Fibroblast of lung (primary cell): Measurements from ENCODE around the gene C5orf15. TPM values are rescaled to one million over a fixed set of nuclear protein-coding genes. Genes with fewer than 3 reads are reported as not detected.

ENCODE experiments used
- DNase-seq, 2 donors: peaks; one replicate each; pipeline versions ENCODE4 v3.0.0 to v3.0.0-alpha.2; 2010; ENCODE audit warnings: low read depth in 2 of 2
- H2AFZ ChIP-seq: 2 replicates; pipeline ENCODE4 v1.5.1; 2012; ENCODE audit warnings: low read length, control low read depth, inconsistent platforms
- H3K27ac ChIP-seq: 2 replicates; pipeline ENCODE4 v1.5.1; 2011; ENCODE audit warnings: low read length, control low read depth; ENCODE audit not compliant: insufficient read depth
- H3K27me3 ChIP-seq: 2 replicates; pipeline ENCODE4 v1.5.1; 2011; ENCODE audit warnings: mild to moderate bottlenecking, low read length; ENCODE audit not compliant: control insufficient read depth, insufficient read depth
- H3K36me3 ChIP-seq: 2 replicates; pipeline ENCODE4 v1.5.1; 2011; ENCODE audit warnings: low read length; ENCODE audit not compliant: control insufficient read depth, insufficient read depth
- H3K4me1 ChIP-seq: 2 replicates; pipeline ENCODE4 v1.5.1; 2011; ENCODE audit warnings: low read length; ENCODE audit not compliant: control insufficient read depth, insufficient read depth; ENCODE audit errors: extremely low read depth
- H3K4me2 ChIP-seq: 2 replicates; pipeline ENCODE4 v1.5.1; 2011; ENCODE audit warnings: low read length, control low read depth; ENCODE audit not compliant: insufficient read depth; ENCODE audit errors: extremely low read depth
- H3K4me3 ChIP-seq, 4 experiments: fragments of 200-600 bp in 1 of 4; sonication (generic) in 1 of 4; replicated peaks in 1 of 4; 2 replicates each; pipeline ENCODE4 v1.5.1; 2011 to 2016; ENCODE audit warnings: low read length in 4 of 4, low read depth in 3 of 4, mild to moderate bottlenecking in 3 of 4, control low read depth in 2 of 4, inconsistent platforms in 1 of 4, mixed read lengths in 1 of 4; ENCODE audit not compliant: insufficient read depth in 1 of 4; ENCODE audit errors: control extremely low read depth in 1 of 4
- H3K79me2 ChIP-seq: 2 replicates; pipeline ENCODE4 v1.5.1; 2012; ENCODE audit warnings: mild to moderate bottlenecking, low read length, inconsistent platforms; ENCODE audit not compliant: control insufficient read depth, insufficient read depth
- H3K9ac ChIP-seq: 2 replicates; pipeline ENCODE4 v1.5.1; 2011; ENCODE audit warnings: mild to moderate bottlenecking, low read length, control low read depth; ENCODE audit not compliant: insufficient read depth
- H3K9me3 ChIP-seq: 2 replicates; pipeline ENCODE4 v1.5.1; 2012; ENCODE audit warnings: low read depth, low read length; ENCODE audit not compliant: control insufficient read depth, insufficient read depth
- H4K20me1 ChIP-seq: 2 replicates; pipeline ENCODE4 v1.5.1; 2011; ENCODE audit warnings: low read length; ENCODE audit not compliant: control insufficient read depth, insufficient read depth; ENCODE audit errors: extremely low read depth
- CTCF ChIP-seq, 2 donors: IDR thresholded peaks in 1 of 2; conservative IDR thresholded peaks in 1 of 2; 1 replicate in 1 of 2; 2 replicates in 1 of 2; pipeline ENCODE4 v1.5.1; 2011 to 2012; ENCODE audit warnings: low read length in 2 of 2, control low read depth in 1 of 2, inconsistent platforms in 1 of 2, low read depth in 1 of 2, mild to moderate bottlenecking in 1 of 2
- EZH2 ChIP-seq: IDR thresholded peaks from 2 replicates; pipeline ENCODE4 v1.5.1; 2012; ENCODE audit warnings: low read length, control low read depth, mild to moderate bottlenecking; ENCODE audit errors: missing control alignments
- polyA plus RNA-seq, 2 donors: library from polyadenylated mRNA; depleted of rRNA in 1 of 2; stranded (reverse) in 1 of 2; unstranded in 1 of 2; fragments of >200 nt; gene quantifications; 2 replicates each; pipeline ENCODE4 v1.2.1, GENCODE V29; 2011 to 2012; ENCODE audit warnings: missing spikeins in 1 of 2
- total RNA-seq: library from RNA; depleted of rRNA; stranded (reverse); fragments of >200 nt; gene quantifications from 2 replicates; pipeline ENCODE4 v1.2.1, GENCODE V29; 2014

C5orf15 gene
- total and polyA plus RNA-seq, 2 donors (not counting 1 experiment from before 2014, with no cell fraction given): 43.1 to 111 TPM

GRCh38 chr5:133921069-133921468, 47.4 kb downstream of the C5orf15 start:
- Histone ChIP-seq H3K9ac (no peak overlapping the region), H3K36me3 (no peaks in the 10 kb centered on the region), H3K4me1 (no peaks in the 10 kb centered on the region), H3K4me3 (no peak overlapping the region), H3K9me3 (no peaks in the 10 kb centered on the region), H3K27me3 (peaks cover 6% of the 10 kb centered on the region), H3K79me2 (no peaks in the 10 kb centered on the region), H4K20me1 (no peaks in the 10 kb centered on the region), H2AFZ (no peak overlapping the region), H3K27ac (no peak overlapping the region), H3K4me2 (no peak overlapping the region)
- DNase-seq: no peak
- TF ChIP-seq EZH2 (no peak), CTCF (conservative IDR thresholded peaks at IDR 0.05 in 1 of 2, IDR thresholded peaks at IDR 0.05 in 1 of 2; ENCODE audit: low read depth in 1 of 2, low read length in 2 of 2) (no peak)

- no peak overlapping the region for H2AFZ ChIP-seq
Observed at GRCh38 chr5:133919148-133920136, 49.0 kb downstream of the C5orf15 start.

More at GRCh38 chr5:133919148-133920136, 49.0 kb downstream of the C5orf15 start:
- peak in 1 of 2 donors; percentile 10 for TF ChIP-seq CTCF (conservative IDR thresholded peaks at IDR 0.05 in 1 of 2, IDR thresholded peaks at IDR 0.05 in 1 of 2; ENCODE audit: low read depth in 1 of 2, low read length in 2 of 2)
- no peak for TF ChIP-seq EZH2
- Histone ChIP-seq H3K4me2 (no peak overlapping the region), H3K27ac (no peak overlapping the region), H3K9me3 (no peaks in the 10 kb centered on the region), H3K4me3 (no peak overlapping the region), H3K36me3 (no peaks in the 10 kb centered on the region), H3K9ac (no peak overlapping the region), H3K4me1 (no peaks in the 10 kb centered on the region), H3K79me2 (no peaks in the 10 kb centered on the region), H3K27me3 (peaks cover 6% of the 10 kb centered on the region), H4K20me1 (no peaks in the 10 kb centered on the region)
- DNase-seq: no peak
